Gastrocnemius medialis (tissue), 4 donors: Measurements from ENCODE around the gene GGTLC3.
"Not testable (repeated sequence)": the region's sequence is repeated elsewhere in the genome, so short reads cannot be mapped to it uniquely, and the experiment has no call there.

Experiments
- POLR2A ChIP-seq, 2 donors: fragments of 450-650 bp; IDR thresholded peaks; one replicate each; pipeline ENCODE4 v1.6.1; 2017; ENCODE audit warnings: antibody characterized with exemption in 2 of 2, mild to moderate bottlenecking in 2 of 2, moderate library complexity in 2 of 2
- TF ChIP-seq, protein P1 (sequence below), 5 experiments: fragments of 450-650 bp in 3 of 5; fragments of 200-600 bp in 2 of 5; sonication (generic) in 2 of 5; IDR thresholded peaks in 4 of 5; conservative IDR thresholded peaks in 1 of 5; 1 replicate in 4 of 5; 2 replicates in 1 of 5; pipeline ENCODE4 v1.5.1; 2016 to 2019; ENCODE audit warnings: antibody characterized with exemption in 5 of 5, mild to moderate bottlenecking in 3 of 5, moderate library complexity in 3 of 5

DNA sequence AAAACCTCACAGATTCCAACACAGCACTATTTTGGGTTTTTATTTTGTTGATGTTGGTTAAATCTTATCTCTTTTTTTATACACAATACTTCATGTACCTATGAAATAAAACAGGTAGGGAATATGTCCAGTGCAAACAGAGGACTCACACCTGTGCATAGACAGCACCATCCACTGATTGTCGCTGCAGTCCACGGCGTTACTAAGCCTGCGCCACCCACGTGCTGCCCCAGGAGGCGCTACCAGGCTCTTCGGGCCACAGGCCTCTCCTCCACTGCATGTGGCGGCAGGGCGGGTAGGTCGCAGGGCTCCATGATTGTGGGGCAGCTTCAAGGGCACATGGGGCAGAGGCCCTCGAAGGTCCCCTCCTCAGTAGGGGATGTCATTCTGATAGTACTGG is 15.7 kb upstream of the GGTLC3 start:
- TF ChIP-seq, protein P1, sequence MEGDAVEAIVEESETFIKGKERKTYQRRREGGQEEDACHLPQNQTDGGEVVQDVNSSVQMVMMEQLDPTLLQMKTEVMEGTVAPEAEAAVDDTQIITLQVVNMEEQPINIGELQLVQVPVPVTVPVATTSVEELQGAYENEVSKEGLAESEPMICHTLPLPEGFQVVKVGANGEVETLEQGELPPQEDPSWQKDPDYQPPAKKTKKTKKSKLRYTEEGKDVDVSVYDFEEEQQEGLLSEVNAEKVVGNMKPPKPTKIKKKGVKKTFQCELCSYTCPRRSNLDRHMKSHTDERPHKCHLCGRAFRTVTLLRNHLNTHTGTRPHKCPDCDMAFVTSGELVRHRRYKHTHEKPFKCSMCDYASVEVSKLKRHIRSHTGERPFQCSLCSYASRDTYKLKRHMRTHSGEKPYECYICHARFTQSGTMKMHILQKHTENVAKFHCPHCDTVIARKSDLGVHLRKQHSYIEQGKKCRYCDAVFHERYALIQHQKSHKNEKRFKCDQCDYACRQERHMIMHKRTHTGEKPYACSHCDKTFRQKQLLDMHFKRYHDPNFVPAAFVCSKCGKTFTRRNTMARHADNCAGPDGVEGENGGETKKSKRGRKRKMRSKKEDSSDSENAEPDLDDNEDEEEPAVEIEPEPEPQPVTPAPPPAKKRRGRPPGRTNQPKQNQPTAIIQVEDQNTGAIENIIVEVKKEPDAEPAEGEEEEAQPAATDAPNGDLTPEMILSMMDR (IDR thresholded peaks at IDR 0.05 in 4 of 5, conservative IDR thresholded peaks at IDR 0.05 in 1 of 5): not testable (repeated sequence)
- TF ChIP-seq POLR2A (IDR thresholded peaks at IDR 0.05): not testable (repeated sequence)
